Stimulated activated CD4-positive, alpha-beta T cell treated with anti-CD3 and anti-CD28 coated beads, Interleukin-4, amount 100 ng/mL, for 1 hour (primary cell): ENCODE results near the gene TSFM.
A peak's percentile ranks its signal among the peaks of the same experiment; 100 is the strongest.
"Not testable (repeated sequence)": the region's sequence is repeated elsewhere in the genome, so short reads cannot be mapped to it uniquely, and the experiment has no call there.

Experiments
- DNase-seq: peaks from one replicate; pipeline ENCODE4 v3.0.0-alpha.2; 2020

The TSFM gene

GRCh38 chr12:57817990-57818331 lies 35.4 kb downstream of the TSFM start:
- not testable (repeated sequence) for DNase-seq

- not testable (repeated sequence) for DNase-seq
Observed at GRCh38 chr12:57820119-57820518, 37.5 kb downstream of the TSFM start.

- DNase-seq = not testable (repeated sequence)
Observed at GRCh38 chr12:57821015-57821414, 38.4 kb downstream of the TSFM start.

GRCh38 chr12:57821474-57822214 lies 39.1 kb downstream of the TSFM start:
- DNase-seq = no peak

GRCh38 chr12:57822392-57823130 lies 40.0 kb downstream of the TSFM start:
- no peak for DNase-seq

- no peak for DNase-seq
Observed at GRCh38 chr12:57823131-57823907, 40.7 kb downstream of the TSFM start.

- no peak for DNase-seq
Observed at GRCh38 chr12:57823908-57824640, 41.5 kb downstream of the TSFM start.

- no peak for DNase-seq
Observed at GRCh38 chr12:57825451-57825850, 42.9 kb downstream of the TSFM start.

- no peak for DNase-seq
Observed at GRCh38 chr12:57826400-57826799, 43.8 kb downstream of the TSFM start.

GRCh38 chr12:57826966-57827365 lies 44.4 kb downstream of the TSFM start:
- no peak for DNase-seq

- DNase-seq = no peak
Observed at GRCh38 chr12:57829025-57829777, 46.6 kb downstream of the TSFM start.

- no peak for DNase-seq
Observed at GRCh38 chr12:57830393-57830792, 47.8 kb downstream of the TSFM start.

GRCh38 chr12:57832966-57833365 lies 50.4 kb downstream of the TSFM start:
- no peak for DNase-seq

- no peak for DNase-seq
Observed at GRCh38 chr12:57833672-57834071, 51.1 kb downstream of the TSFM start.

GRCh38 chr12:57834086-57834876 lies 51.7 kb downstream of the TSFM start:
- DNase-seq = no peak

GRCh38 chr12:57835366-57836288 lies 53.0 kb downstream of the TSFM start:
- DNase-seq = no peak

- DNase-seq = peak; percentile 27
Observed at GRCh38 chr12:57836442-57837375, 54.1 kb downstream of the TSFM start.

- no peak for DNase-seq
Observed at GRCh38 chr12:57837864-57838562, 55.4 kb downstream of the TSFM start.
